ENCODE data around the gene BPIFB3. TPM values are rescaled to one million over a fixed set of nuclear protein-coding genes. Genes with fewer than 3 reads are reported as not detected.

The BPIFB3 gene
- total RNA-seq, 1 experiment from 2014 or later, result not detected

GRCh38 chr20:33007376-33008335, 46.0 kb upstream of the BPIFB3 start, which contains the start of gene BPIFB2:
TSS of gene BPIFB2 (plus strand) at chr20:33007704. CDS start at chr20:33008575, 871 bp downstream.
- Histone ChIP-seq H3K27me3 (replicated peaks; ENCODE audit: insufficient read depth, low read depth, low read length, poor library complexity) (peaks cover 21% of the 10 kb centered on the region), H3K27ac (ENCODE audit: low read depth, low read length, poor library complexity, severe bottlenecking) (no peak within 1 kb of the TSS), H3K9me3 (ENCODE audit: low read depth, low read length, poor library complexity, severe bottlenecking) (no peaks in the 10 kb centered on the region), H3K4me1 (ENCODE audit: insufficient read depth, low read length, poor library complexity, severe bottlenecking) (no peaks in the 10 kb centered on the region), H3K36me3 (ENCODE audit: insufficient read depth, low read length, poor library complexity, severe bottlenecking) (no peaks in the 10 kb centered on the region), H3K4me3 (ENCODE audit: low read depth, low read length, poor library complexity, severe bottlenecking) (no peak within 1 kb of the TSS)
- POLR2A ChIA-PET (ENCODE audit: low non-redundant PET), result no interaction called here
- no peak for DNase-seq (ENCODE audit: low spot score)
- intact Hi-C loops (cut with micrococcal nuclease; ENCODE audit: unreplicated experiment), result no loop called here
- CTCF ChIA-PET, result no interaction called here
- TF ChIP-seq EZH2 (IDR thresholded peaks at IDR 0.05; ENCODE audit: borderline replicate concordance, low read depth, low read length, poor library complexity, severe bottlenecking), result no peak
- TF ChIP-seq CTCF (conservative IDR thresholded peaks at IDR 0.05; ENCODE audit: low read depth, low read length), result no peak
- no TSS peak for BruUV-seq (replicated peaks)

- Histone ChIP-seq H3K27me3 (replicated peaks; ENCODE audit: insufficient read depth, low read depth, low read length, poor library complexity) (peaks cover 28% of the 10 kb centered on the region), H3K9me3 (ENCODE audit: low read depth, low read length, poor library complexity, severe bottlenecking) (no peaks in the 10 kb centered on the region), H3K4me1 (ENCODE audit: insufficient read depth, low read length, poor library complexity, severe bottlenecking) (no peaks in the 10 kb centered on the region), H3K4me3 (ENCODE audit: low read depth, low read length, poor library complexity, severe bottlenecking) (no peak overlapping the region), H3K27ac (ENCODE audit: low read depth, low read length, poor library complexity, severe bottlenecking) (no peak overlapping the region), H3K36me3 (ENCODE audit: insufficient read depth, low read length, poor library complexity, severe bottlenecking) (no peaks in the 10 kb centered on the region)
- CTCF ChIA-PET, result no interaction called here
- intact Hi-C loops (cut with micrococcal nuclease; ENCODE audit: unreplicated experiment), result no loop called here
- POLR2A ChIA-PET (ENCODE audit: low non-redundant PET), result no interaction called here
- TF ChIP-seq CTCF (conservative IDR thresholded peaks at IDR 0.05; ENCODE audit: low read depth, low read length) (no peak), EZH2 (IDR thresholded peaks at IDR 0.05; ENCODE audit: borderline replicate concordance, low read depth, low read length, poor library complexity, severe bottlenecking) (no peak)
- BruUV-seq (replicated peaks), result no TSS peak
- DNase-seq (ENCODE audit: low spot score), result no peak
Observed at GRCh38 chr20:33008336-33009213, 45.1 kb upstream of the BPIFB3 start.

DNA sequence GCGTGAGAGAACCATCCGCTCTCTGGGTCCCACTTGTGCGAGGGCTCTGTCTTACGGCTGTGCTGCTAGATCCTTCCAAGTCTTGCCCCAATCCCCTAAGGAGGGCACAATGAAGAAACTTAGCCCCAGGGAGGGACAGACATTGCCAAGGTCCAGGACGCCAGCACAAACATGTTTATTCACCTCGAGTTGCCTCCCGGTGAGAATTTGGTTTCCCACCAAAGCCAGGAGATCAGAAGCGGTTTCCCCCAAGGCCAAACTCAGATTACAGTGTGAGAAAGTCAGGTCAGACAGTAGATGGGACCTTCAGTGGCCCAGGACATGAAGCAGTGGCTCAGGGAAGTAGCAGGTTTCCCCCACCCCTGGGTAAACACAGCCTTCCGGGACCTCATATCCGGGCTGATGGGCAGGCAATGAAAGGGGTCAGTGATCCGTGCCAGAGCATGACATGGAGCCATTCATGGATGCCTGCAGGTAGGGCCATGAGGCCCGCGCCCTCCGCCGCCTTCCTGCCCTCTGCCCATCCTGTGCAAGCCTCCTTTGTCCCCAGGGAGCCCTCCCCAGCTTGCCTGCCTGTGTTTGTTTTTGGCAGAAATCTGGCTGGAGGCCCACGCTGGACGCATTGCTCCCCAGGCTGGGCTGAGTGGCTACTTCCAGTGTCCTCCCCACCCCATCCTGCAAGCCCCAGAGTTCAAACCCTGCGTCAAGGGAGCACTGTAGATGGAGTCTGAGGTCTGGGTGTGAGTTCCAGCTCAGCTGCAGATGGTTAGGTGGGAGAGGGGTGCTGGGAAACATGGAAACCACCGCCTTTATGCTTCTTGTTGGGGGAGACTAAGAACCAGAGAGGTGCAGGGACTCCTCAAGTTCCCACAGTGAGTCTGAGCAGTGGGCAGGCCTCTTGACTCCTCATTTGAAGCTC, 44.2 kb upstream of the BPIFB3 start:
- no peaks in the 10 kb centered on the region for H3K4me1 ChIP-seq (ENCODE audit: insufficient read depth, low read length, poor library complexity, severe bottlenecking)
- no peak overlapping the region for H3K27ac ChIP-seq (ENCODE audit: low read depth, low read length, poor library complexity, severe bottlenecking)
- H3K9me3 ChIP-seq (ENCODE audit: low read depth, low read length, poor library complexity, severe bottlenecking), result no peaks in the 10 kb centered on the region
- H3K27me3 ChIP-seq (replicated peaks; ENCODE audit: insufficient read depth, low read depth, low read length, poor library complexity), result peaks cover 33% of the 10 kb centered on the region
- H3K4me3 ChIP-seq (ENCODE audit: low read depth, low read length, poor library complexity, severe bottlenecking), result no peak overlapping the region
- TF ChIP-seq EZH2 (IDR thresholded peaks at IDR 0.05; ENCODE audit: borderline replicate concordance, low read depth, low read length, poor library complexity, severe bottlenecking) (no peak), CTCF (conservative IDR thresholded peaks at IDR 0.05; ENCODE audit: low read depth, low read length) (no peak)
- intact Hi-C loops (cut with micrococcal nuclease; ENCODE audit: unreplicated experiment), result no loop called here
- POLR2A ChIA-PET (ENCODE audit: low non-redundant PET), result no interaction called here
- CTCF ChIA-PET, result no interaction called here
- no peak for DNase-seq (ENCODE audit: low spot score)
- no peaks in the 10 kb centered on the region for H3K36me3 ChIP-seq (ENCODE audit: insufficient read depth, low read length, poor library complexity, severe bottlenecking)
- BruUV-seq (replicated peaks), result no TSS peak

Measured in A673 (cell line).